ENCODE measurements around the gene GSTK1. TPM values are rescaled to one million over a fixed set of nuclear protein-coding genes. Genes with fewer than 3 reads are reported as not detected.

Gene GSTK1
- total and polyA plus RNA-seq, 4 donors, result 98.9 to 253 (median 187) TPM

- no peak overlapping the region for H3K9ac ChIP-seq (ENCODE audit: low read depth in 1 of 2, low read length in 2 of 2)
- DNase-seq (ENCODE audit: low spot score), result no peak
- H3K27me3 ChIP-seq (ENCODE audit: control insufficient read depth in 4 of 4, insufficient read depth in 4 of 4, low read length in 3 of 4), result no peaks in the 10 kb centered on the region
- no peaks in the 10 kb centered on the region for H3K36me3 ChIP-seq (ENCODE audit: control insufficient read depth in 4 of 4, insufficient read depth in 3 of 4, low read depth in 1 of 4, low read length in 3 of 4)
- WGBS, result 65% methylated on average over 3 of the region's 3 CpGs
- TF ChIP-seq RAD21 (IDR thresholded peaks at IDR 0.05) (no peak), HNF4G (IDR thresholded peaks at IDR 0.05) (no peak), NR2F2 (IDR thresholded peaks at IDR 0.05) (no peak), ATF3 (IDR thresholded peaks at IDR 0.05) (no peak)
- peaks cover 0 to 12% (median 9%) of the 10 kb centered on the region in 4 donors for H3K4me1 ChIP-seq (ENCODE audit: control insufficient read depth in 4 of 4, insufficient read depth in 4 of 4, low read length in 3 of 4)
- H3K27ac ChIP-seq (ENCODE audit: low read depth in 1 of 2, low read length in 2 of 2), result no peak overlapping the region
- H3K4me3 ChIP-seq (ENCODE audit: low read depth in 1 of 3, low read length in 3 of 3), result no peak overlapping the region
- H3K9me3 ChIP-seq (ENCODE audit: control insufficient read depth in 4 of 4, low read length in 3 of 4), result peaks cover 0 to 2% (median under 1%) of the 10 kb centered on the region in 4 donors
Observed at GRCh38 chr7:143236408-143236990, 26.7 kb upstream of the GSTK1 start.

- no peak for TF ChIP-seq MAX (IDR thresholded peaks at IDR 0.05)
- no peak for TF ChIP-seq JUND (IDR thresholded peaks at IDR 0.05)
- TF ChIP-seq EGR1 (IDR thresholded peaks at IDR 0.05; ENCODE audit: low read depth in 2 of 2), result no peak
- TF ChIP-seq ATF3 (IDR thresholded peaks at IDR 0.05), result no peak
- TF ChIP-seq HNF4A (conservative IDR thresholded peaks at IDR 0.05), result no peak
- TF ChIP-seq HNF4G (IDR thresholded peaks at IDR 0.05), result no peak
- no peak for TF ChIP-seq ZBTB33 (IDR thresholded peaks at IDR 0.05)
- TF ChIP-seq FOXA1 (IDR thresholded peaks at IDR 0.05), result no peak
- no peak for TF ChIP-seq FOXA2 (IDR thresholded peaks at IDR 0.05)
- TF ChIP-seq REST (IDR thresholded peaks at IDR 0.05), result no peak
- no peak for TF ChIP-seq RAD21 (IDR thresholded peaks at IDR 0.05)
- TF ChIP-seq RXRA (IDR thresholded peaks at IDR 0.05), result no peak
- no peak for TF ChIP-seq TAF1 (conservative IDR thresholded peaks at IDR 0.05)
- H3K4me1 ChIP-seq (ENCODE audit: control insufficient read depth in 4 of 4, insufficient read depth in 4 of 4, low read length in 3 of 4), result peaks cover 0 to 12% (median 9%) of the 10 kb centered on the region in 4 donors
- H3K36me3 ChIP-seq (ENCODE audit: control insufficient read depth in 4 of 4, insufficient read depth in 3 of 4, low read depth in 1 of 4, low read length in 3 of 4), result no peaks in the 10 kb centered on the region
- no peaks in the 10 kb centered on the region for H3K27me3 ChIP-seq (ENCODE audit: control insufficient read depth in 4 of 4, insufficient read depth in 4 of 4, low read length in 3 of 4)
- no peak overlapping the region for H3K27ac ChIP-seq (ENCODE audit: low read depth in 1 of 2, low read length in 2 of 2)
- H3K9me3 ChIP-seq (ENCODE audit: control insufficient read depth in 4 of 4, low read length in 3 of 4), result peaks cover 0 to 2% (median under 1%) of the 10 kb centered on the region in 4 donors
- no peak overlapping the region for H3K9ac ChIP-seq (ENCODE audit: low read depth in 1 of 2, low read length in 2 of 2)
- no peak for DNase-seq (ENCODE audit: low spot score)
- no peak overlapping the region for H3K4me3 ChIP-seq (ENCODE audit: low read depth in 1 of 3, low read length in 3 of 3)
Observed at GRCh38 chr7:143237366-143237765, 25.9 kb upstream of the GSTK1 start.
